GM21619 (cell line): Measurements from ENCODE around the gene MAGEB17.
"Not testable (repeated sequence)": the region's sequence is repeated elsewhere in the genome, so short reads cannot be mapped to it uniquely, and the experiment has no call there.

Source experiments
- ATAC-seq: cut with Tn5 transposase; IDR thresholded peaks from one replicate; pipeline ENCODE4 v1.9.1; 2021; ENCODE audit not compliant: unreplicated experiment

MAGEB17 gene

DNA sequence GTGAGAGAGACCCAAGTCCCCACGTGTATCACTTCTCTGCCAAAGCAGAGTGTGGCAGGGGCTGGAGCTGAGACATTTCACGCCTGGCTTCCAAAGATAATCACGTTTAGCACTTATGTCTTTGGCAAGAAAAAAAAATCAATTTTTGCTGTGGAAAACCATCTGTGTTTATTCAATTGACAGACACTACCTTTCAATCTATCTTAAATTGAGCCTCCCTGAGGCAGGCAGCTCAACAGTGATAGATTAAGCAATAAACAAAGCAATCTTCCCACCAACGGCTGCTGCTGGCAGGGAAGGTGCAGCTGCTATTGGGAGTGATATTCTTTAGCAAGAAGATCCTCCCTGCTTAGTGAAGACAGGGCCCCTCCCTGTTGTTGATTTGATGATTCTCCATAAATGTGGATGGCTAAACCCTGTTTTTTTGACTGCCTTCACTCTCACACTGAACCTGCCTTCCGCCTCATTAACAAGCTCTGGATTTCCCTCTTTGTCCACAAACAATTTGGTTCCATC lies 11.6 kb upstream of the MAGEB17 start:
- no peak for ATAC-seq

DNA sequence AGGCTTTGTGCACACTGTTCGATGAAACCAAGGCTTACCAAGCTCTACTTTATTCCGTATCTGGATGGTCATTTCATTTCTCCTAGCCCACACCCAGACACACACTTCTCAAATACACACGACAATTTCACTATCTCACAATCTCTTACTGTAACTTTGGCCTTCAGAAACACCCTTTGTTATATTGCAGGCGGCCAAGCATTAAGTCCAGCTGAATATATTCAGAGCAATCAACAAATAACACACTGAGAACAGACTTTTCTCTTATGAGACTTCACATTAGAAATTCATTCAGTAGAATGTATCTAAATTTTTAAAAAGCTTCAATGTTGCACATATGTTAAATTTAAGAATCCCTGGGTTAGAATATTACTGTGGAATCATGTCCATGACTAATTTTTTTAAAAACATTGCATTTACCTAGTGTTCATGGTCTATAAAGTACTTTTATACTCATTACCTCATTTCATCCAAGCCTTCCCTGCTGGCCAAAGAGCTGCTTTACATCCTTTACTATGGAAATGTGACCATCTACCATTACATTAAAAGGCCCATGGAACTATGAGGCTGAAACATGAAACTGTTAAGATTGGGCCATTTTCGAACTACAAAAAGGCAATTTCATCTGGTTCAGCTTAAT lies 10.5 kb upstream of the MAGEB17 start:
- no peak for ATAC-seq

GRCh38 chrX:16160729-16161128 lies 6.6 kb upstream of the MAGEB17 start:
- no peak for ATAC-seq

GRCh38 chrX:16161173-16161572 lies 6.1 kb upstream of the MAGEB17 start:
- ATAC-seq, result not testable (repeated sequence)

GRCh38 chrX:16162391-16162790 lies 4.9 kb upstream of the MAGEB17 start:
- ATAC-seq, result no peak

- ATAC-seq, result no peak
Measured at GRCh38 chrX:16164748-16165147, 2.5 kb upstream of the MAGEB17 start.

- ATAC-seq, result no peak
Measured at GRCh38 chrX:16171039-16171438, 3.8 kb downstream of the MAGEB17 start.

GRCh38 chrX:16171944-16172343 lies 4.7 kb downstream of the MAGEB17 start:
- no peak for ATAC-seq

DNA sequence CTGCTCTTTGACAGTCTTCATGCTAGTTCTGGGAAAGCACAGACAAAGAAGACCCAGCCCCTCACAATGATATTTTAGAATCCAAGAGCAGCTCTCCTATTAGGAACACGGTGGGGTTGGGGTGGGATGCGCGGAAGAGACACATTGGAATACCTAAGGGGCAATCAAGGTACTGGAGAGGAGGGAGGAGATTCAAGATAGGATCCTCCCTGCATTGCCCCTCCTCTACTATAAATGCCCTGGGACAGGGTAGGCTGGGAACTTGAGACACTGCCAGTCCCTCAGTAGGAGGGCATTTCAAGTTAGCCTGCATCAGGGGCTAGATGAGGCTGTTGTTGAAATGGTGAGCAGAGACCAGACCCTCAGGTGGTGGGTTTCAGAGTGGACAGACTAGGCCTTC lies 5.1 kb downstream of the MAGEB17 start:
- no peak for ATAC-seq

GRCh38 chrX:16175329-16176061 lies 8.2 kb downstream of the MAGEB17 start:
- ATAC-seq, result no peak

DNA sequence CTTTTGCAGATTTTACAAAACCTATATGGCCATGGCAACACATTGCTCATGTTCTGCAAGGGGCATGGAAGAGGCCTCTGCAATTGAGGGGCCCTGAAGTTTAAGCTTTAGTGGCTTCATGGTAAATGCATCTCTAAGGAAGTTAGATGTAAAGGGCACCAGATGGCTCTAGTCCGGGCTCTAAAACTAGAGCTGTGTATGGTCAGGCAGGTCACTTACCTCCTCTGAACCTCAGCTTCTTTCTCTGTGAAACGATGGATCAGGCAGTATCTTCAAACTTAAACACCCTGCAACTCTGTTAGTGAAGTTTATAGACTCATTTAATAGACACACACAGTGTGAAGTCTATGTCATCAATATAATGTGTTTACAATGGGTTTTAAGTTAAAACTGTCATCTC lies 10.0 kb downstream of the MAGEB17 start:
- no peak for ATAC-seq

DNA sequence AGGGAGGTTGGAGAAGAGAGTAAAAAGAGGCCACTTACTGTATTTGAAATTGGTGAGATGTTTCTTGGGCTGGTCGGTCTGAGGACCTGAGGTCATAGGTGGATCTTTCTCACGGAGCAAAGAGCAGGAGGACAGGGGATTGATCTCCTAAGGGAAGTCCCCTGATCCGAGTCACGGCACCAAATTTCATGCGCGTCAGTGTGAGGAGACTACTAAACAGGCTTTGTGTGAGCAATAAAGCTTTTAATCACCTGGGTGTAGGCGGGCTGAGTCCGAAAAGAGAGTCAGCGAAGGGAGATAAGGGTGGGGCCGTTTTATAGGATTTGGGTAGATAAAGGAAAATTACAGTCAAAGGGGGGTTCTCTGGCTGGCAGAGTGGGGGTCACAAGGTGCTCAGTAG lies 16.6 kb downstream of the MAGEB17 start:
- not testable (repeated sequence) for ATAC-seq

DNA sequence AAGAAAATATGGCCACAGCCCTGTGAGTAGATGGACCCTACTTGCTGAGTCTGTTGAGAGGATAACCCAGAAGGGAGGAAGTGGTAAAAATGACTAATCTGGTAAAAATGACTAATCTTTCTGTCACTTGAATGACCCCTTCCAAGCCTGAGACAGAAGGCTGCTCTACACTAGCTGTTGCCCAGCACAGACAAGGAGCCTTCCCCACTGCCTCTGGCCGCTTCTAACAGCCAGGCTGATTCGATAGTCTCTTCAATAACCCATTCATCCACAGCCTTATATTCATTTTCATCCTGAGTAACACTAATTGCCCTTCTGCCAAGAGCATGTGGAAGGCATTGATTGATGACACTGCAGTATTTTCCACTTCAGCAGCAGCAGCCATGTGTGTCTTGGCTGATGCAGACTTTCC lies 18.4 kb downstream of the MAGEB17 start:
- ATAC-seq, result peak; percentile 99

DNA sequence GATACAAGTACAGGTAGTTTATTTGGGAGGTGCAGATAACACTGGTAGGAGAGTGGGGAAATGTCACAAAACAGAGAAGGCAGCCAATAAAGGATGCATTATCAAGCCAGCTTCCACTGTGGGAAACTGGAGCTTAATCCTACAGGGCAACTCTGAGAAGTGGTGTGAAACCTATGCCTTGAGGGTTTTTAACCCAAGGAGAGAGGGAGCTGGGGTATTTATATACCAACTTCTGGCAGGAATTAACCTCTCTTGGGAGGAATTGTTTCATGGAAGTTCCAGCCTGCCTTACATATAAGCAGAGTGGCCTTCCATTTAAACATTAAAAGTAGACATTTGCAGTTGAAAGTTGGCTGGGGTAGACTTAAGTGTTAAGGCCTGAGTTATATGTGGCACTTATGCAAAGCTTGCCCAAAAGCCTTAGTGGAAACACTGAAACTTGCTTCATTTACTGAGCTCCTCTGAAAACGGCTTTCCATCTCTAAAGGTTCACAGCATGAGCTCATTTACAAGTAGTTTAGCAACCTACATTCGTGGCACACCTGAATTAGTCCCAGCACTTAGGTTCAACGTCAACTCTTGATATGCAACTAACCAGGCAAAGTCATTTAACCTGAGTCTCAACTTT lies 19.2 kb downstream of the MAGEB17 start:
- ATAC-seq, result no peak

DNA sequence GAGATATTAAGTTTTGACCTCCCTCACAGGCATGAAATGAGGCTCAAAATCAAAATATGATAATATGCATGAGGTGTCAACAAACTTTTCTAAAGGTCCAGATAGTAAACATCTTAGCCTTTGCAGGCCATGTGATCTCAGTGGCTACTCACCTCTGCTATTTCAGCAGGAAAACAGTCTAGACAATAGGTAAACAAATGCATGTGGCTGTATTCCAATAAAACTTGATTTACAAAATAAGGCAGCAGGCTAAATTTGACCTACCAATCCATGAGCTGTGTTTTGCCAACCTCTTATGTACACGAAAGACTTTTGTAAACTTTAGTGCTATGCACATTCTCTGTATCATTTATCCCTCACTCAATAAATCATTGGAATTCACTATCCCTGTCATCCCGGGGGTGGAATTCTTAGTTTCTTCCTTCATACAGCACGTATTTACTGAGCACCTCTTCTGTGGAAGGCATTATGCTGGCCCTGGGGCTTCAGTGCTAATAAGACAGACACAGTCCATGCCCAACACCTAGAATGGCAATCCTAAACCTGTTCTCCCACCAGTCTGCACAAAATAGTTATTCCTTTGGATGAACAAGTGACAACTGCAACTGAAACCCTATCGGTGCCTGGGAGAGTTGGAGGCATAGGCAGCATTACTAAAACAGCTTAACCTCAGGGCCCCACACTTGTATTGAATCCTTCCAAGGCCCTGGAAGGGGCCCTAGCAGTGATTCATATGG lies 19.9 kb downstream of the MAGEB17 start:
- no peak for ATAC-seq

DNA sequence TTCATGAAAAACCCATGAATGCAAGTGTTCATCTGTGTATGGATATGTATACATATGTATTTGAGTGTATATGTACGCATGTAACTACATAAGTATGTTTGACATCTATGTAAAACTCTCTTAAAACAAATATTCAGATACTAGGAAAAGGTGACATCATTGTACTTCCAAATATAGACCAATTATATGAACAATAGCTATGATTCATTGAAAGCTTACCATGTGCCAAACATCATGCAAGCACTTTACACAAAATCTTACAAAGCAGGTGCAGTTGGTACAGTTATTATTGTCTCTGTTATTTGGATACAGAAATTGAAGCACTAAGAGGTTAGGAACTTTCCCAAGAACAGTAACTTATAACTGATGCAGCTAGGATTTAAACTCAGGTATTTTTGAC lies 21.4 kb downstream of the MAGEB17 start:
- no peak for ATAC-seq

DNA sequence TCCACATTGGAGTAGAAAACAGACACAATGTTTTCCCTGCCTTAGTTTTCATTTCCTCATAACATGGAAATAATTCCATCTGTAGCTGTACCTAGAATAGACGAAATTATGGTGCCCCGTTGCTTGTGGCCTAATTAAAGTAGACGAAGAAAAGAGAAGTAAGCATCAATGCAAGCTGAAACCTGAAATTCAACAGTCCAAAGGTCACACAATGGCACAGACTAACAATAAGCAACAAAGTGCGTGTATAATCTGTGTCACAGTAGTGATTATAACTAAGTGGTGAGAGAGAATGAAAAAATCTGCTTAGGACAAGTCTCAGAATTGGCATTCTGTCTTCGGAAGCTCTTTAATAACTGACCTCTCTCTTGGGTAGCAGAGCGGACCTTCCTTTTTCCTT lies 24.3 kb downstream of the MAGEB17 start:
- no peak for ATAC-seq

- no peak for ATAC-seq
Measured at GRCh38 chrX:16196829-16197228, 29.5 kb downstream of the MAGEB17 start.

DNA sequence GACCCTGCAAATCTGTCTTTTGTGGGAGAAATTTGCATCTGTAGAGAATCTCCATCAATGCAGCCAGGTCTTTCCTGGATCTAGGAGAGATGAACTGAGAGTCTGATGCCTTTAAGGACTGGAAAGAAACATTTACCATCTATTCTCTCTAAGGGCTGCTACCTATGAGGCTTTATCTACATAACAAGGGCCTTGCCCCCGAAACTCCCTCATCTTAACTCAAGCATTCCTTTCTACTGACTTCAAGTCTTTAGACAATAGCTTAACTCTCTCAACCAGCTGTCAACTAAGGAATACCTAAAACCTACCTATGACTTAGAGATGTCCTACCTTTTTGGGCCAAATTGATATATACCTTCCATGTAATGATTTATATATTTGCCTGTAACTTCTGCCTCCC lies 32.1 kb downstream of the MAGEB17 start:
- no peak for ATAC-seq

- no peak for ATAC-seq
Measured at GRCh38 chrX:16202943-16203342, 35.7 kb downstream of the MAGEB17 start.

GRCh38 chrX:16204538-16204937 lies 37.3 kb downstream of the MAGEB17 start:
- no peak for ATAC-seq
